GM12878 (cell line): ENCODE measurements around the gene EPHB1. TPM values are rescaled to one million over a fixed set of nuclear protein-coding genes. Genes with fewer than 3 reads are reported as not detected.

Experiments used
- ATAC-seq: fragments of 200-7000 bp; cut with Tn5 transposase; 3 replicates; pipeline ENCODE4 v1.9.1; 2020; ENCODE audit warnings: mild to moderate bottlenecking, moderate library complexity
- BruUV-seq: library from RNA; stranded (reverse); fragments of 400-500 nt; replicated peaks from 2 replicates; lab custom pipeline; 2021; lab: Mats Ljungman, UMichigan
- CTCF ChIA-PET: fragments of 300-600 bp; sonication (Branson Sonifier 250); formaldehyde crosslinking; extraction: SDS; loops from one replicate; lab custom pipeline; 2021; ENCODE audit warnings: inconsistent platforms; lab: Yijun Ruan, JAX
- POLR2A ChIA-PET: fragments of 350-600 bp; formaldehyde crosslinking; extraction: SDS; loops from one replicate; lab custom pipeline; 2021; ENCODE audit warnings: inconsistent platforms; lab: Charles Lee
- RAD21 ChIA-PET: fragments of 300-600 bp; sonication (Branson Sonifier 250); formaldehyde crosslinking; loops from one replicate; lab custom pipeline; 2023; ENCODE audit warnings: antibody characterized with exemption; ENCODE audit not compliant: unreplicated experiment; lab: Charles Lee
- SMC1A ChIA-PET: fragments of 300-600 bp; sonication (Branson Sonifier 250); formaldehyde crosslinking; loops from one replicate; lab custom pipeline; 2023; ENCODE audit not compliant: unreplicated experiment, uncharacterized antibody; lab: Charles Lee
- DNase-seq: peaks from one replicate; pipeline ENCODE4 v3.0.0-alpha.2; 2011; ENCODE audit warnings: low read depth, low spot score
- FAIRE-seq: peaks from 3 replicates; lab custom pipeline; 2011; peaks lifted over from hg19 to GRCh38; lab: Jason Lieb, UNC
- H2AFZ ChIP-seq: 2 replicates; pipeline ENCODE4 v1.6.0; 2011; ENCODE audit warnings: low read depth, low read length, control low read depth; ENCODE audit not compliant: control insufficient read depth
- H3K27ac ChIP-seq: 2 replicates; pipeline ENCODE4 v1.5.1; 2011; ENCODE audit warnings: control low read depth; ENCODE audit not compliant: control insufficient read depth, insufficient read depth
- H3K27me3 ChIP-seq, 2 experiments: replicated peaks in 1 of 2; 2 replicates each; pipeline versions ENCODE4 v1.6.0 to v1.6.1; 2011; ENCODE audit warnings: low read length in 1 of 2; ENCODE audit not compliant: control insufficient read depth in 2 of 2, insufficient read depth in 2 of 2
- H3K36me3 ChIP-seq, 2 experiments: 2 replicates each; pipeline ENCODE4 v1.5.1; 2011; ENCODE audit warnings: low read length in 1 of 2; ENCODE audit not compliant: control insufficient read depth in 2 of 2, insufficient read depth in 2 of 2
- H3K4me1 ChIP-seq: 2 replicates; pipeline ENCODE4 v1.6.1; 2011; ENCODE audit warnings: mild to moderate bottlenecking, low read length, moderate library complexity, mixed read lengths; ENCODE audit not compliant: control insufficient read depth, insufficient read depth
- H3K4me2 ChIP-seq: 2 replicates; pipeline ENCODE4 v1.6.0; 2011; ENCODE audit warnings: control low read depth; ENCODE audit not compliant: control insufficient read depth, insufficient read depth
- H3K4me3 ChIP-seq: fragments of 200-600 bp; sonication (generic); 2 replicates; pipeline ENCODE4 v1.5.1; 2016
- H3K79me2 ChIP-seq: 2 replicates; pipeline ENCODE4 v1.6.0; 2011; ENCODE audit warnings: low read length; ENCODE audit not compliant: control insufficient read depth, insufficient read depth
- H3K9ac ChIP-seq: 2 replicates; pipeline ENCODE4 v1.8.0; 2011; ENCODE audit warnings: low read length, control low read depth, mixed read lengths; ENCODE audit not compliant: control insufficient read depth, insufficient read depth
- H3K9me3 ChIP-seq: replicated peaks from 3 replicates; pipeline ENCODE4 v1.5.1; 2011; ENCODE audit warnings: mild to moderate bottlenecking, low read length; ENCODE audit not compliant: control insufficient read depth, insufficient read depth
- H4K20me1 ChIP-seq: 2 replicates; pipeline ENCODE4 v1.6.0; 2011; ENCODE audit not compliant: control insufficient read depth, insufficient read depth
- BACH1 ChIP-seq: fragments of 450-650 bp; IDR thresholded peaks from 2 replicates; pipeline ENCODE4 v1.6.1; 2017; ENCODE audit warnings: mild to moderate bottlenecking, borderline replicate concordance
- DPF2 ChIP-seq: fragments of 450-650 bp; IDR thresholded peaks from 2 replicates; pipeline ENCODE4 v1.6.1; 2017; ENCODE audit warnings: mild to moderate bottlenecking
- EP300 ChIP-seq, 2 experiments: fragments of 150-350 bp in 1 of 2; IDR thresholded peaks; 2 replicates each; pipeline ENCODE4 v1.6.1; 2011 to 2012; ENCODE audit warnings: low read depth in 2 of 2, low read length in 2 of 2, borderline replicate concordance in 1 of 2, improper control_type of control experiment in 1 of 2, inconsistent platforms in 1 of 2; ENCODE audit not compliant: control insufficient read depth in 1 of 2
- PRDM15 ChIP-seq: fragments of 450-650 bp; formaldehyde crosslinking; IDR thresholded peaks from 2 replicates; pipeline ENCODE4 v1.4.0; 2020; ENCODE audit warnings: mild to moderate bottlenecking, moderate library complexity
- SRF ChIP-seq, 2 experiments: IDR thresholded peaks; 2 replicates each; pipeline ENCODE4 v1.6.1; 2011; ENCODE audit warnings: low read depth in 2 of 2, low read length in 2 of 2, mild to moderate bottlenecking in 1 of 2, moderate library complexity in 1 of 2
- YY1 ChIP-seq: IDR thresholded peaks from 2 replicates; pipeline ENCODE4 v1.6.1; 2011; ENCODE audit warnings: low read depth, mild to moderate bottlenecking, low read length
- WGBS: methylation state at CpG from one replicate; pipeline ENCODE4 v1.1.6; 2016; ENCODE audit warnings: low lambda C conversion rate; ENCODE audit not compliant: insufficient replicate concordance, insufficient coverage; ENCODE audit errors: missing lambda C conversion rate; 5-methylcytosine and 5-hydroxymethylcytosine counted together
- in situ Hi-C: fragments of 300-500 bp; cut with MboI; formaldehyde crosslinking; loops from 9 replicates; pipeline ENCODE4 v1.14.3; 2018; ENCODE audit warnings: mixed read lengths
- intact Hi-C: fragments of 100-400 bp; cut with micrococcal nuclease; formaldehyde crosslinking; loops from one replicate; pipeline ENCODE4 v1.14.2; 2022; ENCODE audit not compliant: unreplicated experiment
- polyA plus RNA-seq, 11 experiments: library from polyadenylated mRNA; depleted of rRNA in 4 of 11; unstranded in 6 of 11; stranded (reverse) in 5 of 11; fragments of >200 nt; fragmentation: Nextera tagmentation in 4 of 11; fragmentation: Illumina TruSeq in 1 of 11; extraction: Ambion mirVana in 4 of 11; extraction: Trizol in 1 of 11; gene quantifications; 1 replicate in 1 of 11; 2 replicates in 10 of 11; pipeline versions ENCODE4 v1.2.1 to v1.2.3, GENCODE V29; 2011 to 2016; ENCODE audit warnings: inconsistent platforms in 2 of 11, missing spikeins in 2 of 11, low read depth in 1 of 11
- total RNA-seq, 4 experiments: library from RNA; depleted of rRNA in 3 of 4; stranded (reverse); fragments of >200 nt in 3 of 4; fragmentation: Illumina TruSeq in 1 of 4; extraction: Trizol in 1 of 4; gene quantifications; 2 replicates each; pipeline versions ENCODE4 v1.2.1 to v1.2.3, GENCODE V29; 2013 to 2021

Gene EPHB1
- total and polyA plus RNA-seq, 10 of the 15 experiments (the other 5 are each of a cell fraction or from before 2014, with no cell fraction given), result 0.33 to 23.8 (median 1.2) TPM

DNA sequence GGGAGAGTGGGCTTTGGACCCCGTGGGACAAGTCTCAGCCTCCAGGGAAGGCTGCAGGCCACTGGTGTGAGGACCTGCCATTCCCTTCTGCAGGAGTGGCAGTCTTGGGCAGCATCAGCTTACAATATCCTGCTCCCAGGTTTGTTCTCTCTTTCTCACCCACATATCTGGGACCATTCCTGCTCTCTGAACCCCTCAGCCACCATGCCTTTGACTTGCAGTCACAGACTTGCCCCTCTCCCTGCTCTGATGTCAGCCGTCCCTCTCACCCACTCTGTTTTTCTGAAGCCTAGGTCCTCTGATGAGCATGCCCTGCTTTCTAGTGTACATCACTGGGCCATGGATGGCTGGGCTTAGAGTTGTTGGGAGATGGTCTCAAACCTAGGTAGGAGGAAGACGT is 282.1 kb downstream of the EPHB1 start:
- no TSS peak for BruUV-seq
- Histone ChIP-seq H3K36me3 (no peaks in the 10 kb centered on the region; a peak in 1 of 4 replicates), H3K9ac (no peak overlapping the region), H3K79me2 (no peaks in the 10 kb centered on the region), H3K27ac (no peak overlapping the region), H3K4me2 (no peak overlapping the region), H2AFZ (no peak overlapping the region), H3K27me3 (no peaks in the 10 kb centered on the region), H4K20me1 (no peaks in the 10 kb centered on the region), H3K4me1 (no peaks in the 10 kb centered on the region; the same call in 1 of the 2 replicates), H3K9me3 (no peaks in the 10 kb centered on the region), H3K4me3 (no peak overlapping the region)
- ATAC-seq, result no peak
- RAD21 ChIA-PET, result no interaction called here
- DNase-seq, result no peak
- POLR2A ChIA-PET, result no interaction called here
- in situ Hi-C loops (no loop called here), intact Hi-C loops (no loop called here)
- WGBS, result 2% methylated on average over 3 of the region's 3 CpGs
- no peak for TF ChIP-seq DPF2
- no peak for TF ChIP-seq BACH1
- TF ChIP-seq SRF (IDR thresholded peaks at IDR 0.05; ENCODE audit: low read depth in 2 of 2, low read length in 2 of 2), result no peak
- no peak for TF ChIP-seq EP300 (IDR thresholded peaks at IDR 0.05; ENCODE audit: borderline replicate concordance in 1 of 2, control insufficient read depth in 1 of 2, low read depth in 2 of 2, low read length in 2 of 2)
- no peak for TF ChIP-seq PRDM15 (CRISPR knock-in tag)
- TF ChIP-seq YY1, result no peak
- SMC1A ChIA-PET, result interaction anchor here (0.8 kb wide), 1 partner anchor 31 kb away, joined by 3 read pairs; no protein-coding TSS in a partner anchor
- CTCF ChIA-PET, result no interaction called here
- FAIRE-seq, result no peak
